ENCODE data around the gene SGSM1.

The SGSM1 gene

GRCh38 chr22:24807284-24807950 lies 1.4 kb downstream of the SGSM1 start:
- DNase-seq (ENCODE audit: low read depth in 2 of 2, low spot score in 1 of 2), result no peak

- DNase-seq (ENCODE audit: low read depth in 2 of 2, low spot score in 1 of 2), result no peak
Observed at GRCh38 chr22:24809331-24809730, 3.3 kb downstream of the SGSM1 start.

GRCh38 chr22:24810043-24810749 lies 4.2 kb downstream of the SGSM1 start:
- DNase-seq (ENCODE audit: low read depth in 2 of 2, low spot score in 1 of 2), result no peak

GRCh38 chr22:24812950-24813775 lies 7.2 kb downstream of the SGSM1 start:
- no peak for DNase-seq (ENCODE audit: low read depth in 2 of 2, low spot score in 1 of 2)

- no peak for DNase-seq (ENCODE audit: low read depth in 2 of 2, low spot score in 1 of 2)
Observed at GRCh38 chr22:24813861-24814770, 8.1 kb downstream of the SGSM1 start.

GRCh38 chr22:24816806-24817205 lies 10.8 kb downstream of the SGSM1 start:
- no peak for DNase-seq (ENCODE audit: low read depth in 2 of 2, low spot score in 1 of 2)

GRCh38 chr22:24819487-24819886 lies 13.5 kb downstream of the SGSM1 start:
- no peak for DNase-seq (ENCODE audit: low read depth in 2 of 2, low spot score in 1 of 2)

- no peak for DNase-seq (ENCODE audit: low read depth in 2 of 2, low spot score in 1 of 2)
Observed at GRCh38 chr22:24819911-24820461, 14.0 kb downstream of the SGSM1 start.

- DNase-seq (ENCODE audit: low read depth in 2 of 2, low spot score in 1 of 2), result no peak
Observed at GRCh38 chr22:24822471-24822870, 16.5 kb downstream of the SGSM1 start.

GRCh38 chr22:24823787-24824186 lies 17.8 kb downstream of the SGSM1 start:
- DNase-seq (ENCODE audit: low read depth in 2 of 2, low spot score in 1 of 2), result no peak

- DNase-seq (ENCODE audit: low read depth in 2 of 2, low spot score in 1 of 2), result no peak
Observed at GRCh38 chr22:24824250-24824649, 18.2 kb downstream of the SGSM1 start.

GRCh38 chr22:24824915-24825314 lies 18.9 kb downstream of the SGSM1 start:
- no peak for DNase-seq (ENCODE audit: low read depth in 2 of 2, low spot score in 1 of 2)

- no peak for DNase-seq (ENCODE audit: low read depth in 2 of 2, low spot score in 1 of 2)
Observed at GRCh38 chr22:24826710-24827285, 20.8 kb downstream of the SGSM1 start.

- DNase-seq (ENCODE audit: low read depth in 2 of 2, low spot score in 1 of 2), result no peak
Observed at GRCh38 chr22:24827296-24827695, 21.3 kb downstream of the SGSM1 start.

GRCh38 chr22:24830205-24830979 lies 24.4 kb downstream of the SGSM1 start:
- DNase-seq (ENCODE audit: low read depth in 2 of 2, low spot score in 1 of 2), result no peak

GRCh38 chr22:24831687-24832086 lies 25.7 kb downstream of the SGSM1 start:
- no peak for DNase-seq (ENCODE audit: low read depth in 2 of 2, low spot score in 1 of 2)

- no peak for DNase-seq (ENCODE audit: low read depth in 2 of 2, low spot score in 1 of 2)
Observed at GRCh38 chr22:24833881-24834495, 28.0 kb downstream of the SGSM1 start.

GRCh38 chr22:24834845-24835570 lies 29.0 kb downstream of the SGSM1 start:
- no peak for DNase-seq (ENCODE audit: low read depth in 2 of 2, low spot score in 1 of 2)
